GM12892 (cell line): ENCODE data around the gene IDH3G.

Source experiments
- POLR2A ChIP-seq: IDR thresholded peaks from 2 replicates; pipeline ENCODE4 v1.6.1; 2011; ENCODE audit warnings: low read depth, low read length, control low read depth
- TAF1 ChIP-seq: IDR thresholded peaks from 2 replicates; pipeline ENCODE4 v1.6.1; 2011; ENCODE audit warnings: low read depth, mild to moderate bottlenecking, control low read depth, low read length, borderline replicate concordance

- no peak for TF ChIP-seq POLR2A
- TF ChIP-seq TAF1 = no peak
Observed at GRCh38 chrX:153750127-153750774, 43.9 kb downstream of the IDH3G start.
